ENCODE results near the gene USP2. TPM values are rescaled to one million over a fixed set of nuclear protein-coding genes. Genes with fewer than 3 reads are reported as not detected.

Gene USP2
- total RNA-seq, 1 donor from 2014 or later = 2.0 TPM

DNA sequence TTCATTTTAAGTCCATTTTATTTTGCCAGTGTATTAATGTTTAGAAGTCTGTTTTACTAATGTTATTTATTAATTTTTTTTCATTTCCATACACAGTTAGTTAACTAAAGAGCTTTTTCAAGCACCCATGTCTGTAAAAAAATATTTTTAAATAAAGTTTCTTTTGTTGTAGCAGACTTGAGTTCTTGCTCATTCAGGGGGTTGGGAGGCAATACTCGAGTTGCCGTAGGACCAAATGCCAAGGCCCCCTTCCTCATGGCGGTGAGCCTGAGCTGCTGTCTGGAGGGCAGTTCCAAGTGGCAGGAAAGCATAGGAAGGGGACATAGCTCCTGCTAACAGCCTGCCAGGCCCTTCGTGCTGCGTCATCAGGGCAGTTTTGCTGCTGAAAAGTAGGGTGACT lies 73.5 kb downstream of the USP2 start:
- Histone ChIP-seq H3K4me3 (ENCODE audit: low read depth, low read length) (no peak overlapping the region), H3K27me3 (ENCODE audit: control insufficient read depth, insufficient read depth, low read length) (no peaks in the 10 kb centered on the region), H3K36me3 (ENCODE audit: control insufficient read depth, insufficient read depth, low read length) (peaks cover 5% of the 10 kb centered on the region)
- DNase-seq (ENCODE audit: low read depth) = no peak
- TF ChIP-seq, protein P1, sequence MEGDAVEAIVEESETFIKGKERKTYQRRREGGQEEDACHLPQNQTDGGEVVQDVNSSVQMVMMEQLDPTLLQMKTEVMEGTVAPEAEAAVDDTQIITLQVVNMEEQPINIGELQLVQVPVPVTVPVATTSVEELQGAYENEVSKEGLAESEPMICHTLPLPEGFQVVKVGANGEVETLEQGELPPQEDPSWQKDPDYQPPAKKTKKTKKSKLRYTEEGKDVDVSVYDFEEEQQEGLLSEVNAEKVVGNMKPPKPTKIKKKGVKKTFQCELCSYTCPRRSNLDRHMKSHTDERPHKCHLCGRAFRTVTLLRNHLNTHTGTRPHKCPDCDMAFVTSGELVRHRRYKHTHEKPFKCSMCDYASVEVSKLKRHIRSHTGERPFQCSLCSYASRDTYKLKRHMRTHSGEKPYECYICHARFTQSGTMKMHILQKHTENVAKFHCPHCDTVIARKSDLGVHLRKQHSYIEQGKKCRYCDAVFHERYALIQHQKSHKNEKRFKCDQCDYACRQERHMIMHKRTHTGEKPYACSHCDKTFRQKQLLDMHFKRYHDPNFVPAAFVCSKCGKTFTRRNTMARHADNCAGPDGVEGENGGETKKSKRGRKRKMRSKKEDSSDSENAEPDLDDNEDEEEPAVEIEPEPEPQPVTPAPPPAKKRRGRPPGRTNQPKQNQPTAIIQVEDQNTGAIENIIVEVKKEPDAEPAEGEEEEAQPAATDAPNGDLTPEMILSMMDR (IDR thresholded peaks at IDR 0.05; ENCODE audit: insufficient read depth, low read length, poor library complexity, severe bottlenecking) = no peak

DNA sequence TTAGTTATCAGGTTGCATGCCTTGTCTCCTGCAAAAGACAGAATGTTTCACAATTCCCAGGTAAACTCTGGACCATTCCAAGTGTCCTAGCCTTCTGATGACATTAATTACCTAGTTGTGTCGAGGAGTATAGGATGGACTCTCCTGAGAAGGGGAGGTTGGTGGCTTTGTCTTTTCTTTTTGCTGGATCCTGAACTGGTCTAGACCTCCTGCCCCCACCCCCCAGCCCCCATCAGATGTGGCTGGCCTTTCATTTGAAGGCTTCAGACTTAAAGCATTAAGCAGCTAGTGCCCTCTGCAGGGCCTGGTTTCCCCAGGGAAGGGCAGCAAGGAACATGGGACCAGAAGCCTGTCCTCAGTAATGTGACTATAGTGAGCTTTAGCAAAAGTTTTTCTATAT lies 74.3 kb downstream of the USP2 start:
- TF ChIP-seq, protein P1 (IDR thresholded peaks at IDR 0.05; ENCODE audit: insufficient read depth, low read length, poor library complexity, severe bottlenecking) = peak; percentile 25
- H3K27me3 ChIP-seq (ENCODE audit: control insufficient read depth, insufficient read depth, low read length) = no peaks in the 10 kb centered on the region
- H3K4me3 ChIP-seq (ENCODE audit: low read depth, low read length) = no peak overlapping the region
- DNase-seq (ENCODE audit: low read depth) = no peak
- peaks cover 5% of the 10 kb centered on the region for H3K36me3 ChIP-seq (ENCODE audit: control insufficient read depth, insufficient read depth, low read length)

DNA sequence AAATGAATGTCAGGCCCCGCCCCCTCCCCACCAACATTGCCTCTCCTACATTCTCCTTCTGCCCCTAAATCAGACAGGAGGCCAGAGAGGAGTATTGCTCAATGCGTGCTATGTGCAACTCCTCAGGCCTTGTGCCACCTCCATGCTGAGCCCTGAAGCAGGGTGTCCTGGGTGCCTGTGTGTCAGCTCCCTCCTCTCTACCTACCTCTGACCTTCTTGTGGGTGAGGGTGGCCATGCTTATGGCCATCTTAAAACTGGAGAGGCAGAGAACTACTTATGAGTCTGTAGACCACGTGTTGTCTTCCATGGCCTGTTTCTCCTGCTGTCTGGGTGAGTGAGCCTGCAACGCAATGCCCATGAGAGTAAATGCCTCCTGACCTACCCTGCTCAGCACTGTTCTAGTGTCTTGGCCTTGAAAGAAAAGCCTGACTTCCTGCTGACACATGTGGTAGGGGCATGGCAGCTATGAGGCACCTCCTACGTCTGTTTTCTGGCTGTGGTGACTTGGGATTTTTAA lies 75.1 kb downstream of the USP2 start:
- TF ChIP-seq, protein P1 (IDR thresholded peaks at IDR 0.05; ENCODE audit: insufficient read depth, low read length, poor library complexity, severe bottlenecking) = no peak
- H3K4me3 ChIP-seq (ENCODE audit: low read depth, low read length) = no peak overlapping the region
- H3K36me3 ChIP-seq (ENCODE audit: control insufficient read depth, insufficient read depth, low read length) = peaks cover 6% of the 10 kb centered on the region
- H3K27me3 ChIP-seq (ENCODE audit: control insufficient read depth, insufficient read depth, low read length) = no peaks in the 10 kb centered on the region
- DNase-seq (ENCODE audit: low read depth) = no peak

DNA sequence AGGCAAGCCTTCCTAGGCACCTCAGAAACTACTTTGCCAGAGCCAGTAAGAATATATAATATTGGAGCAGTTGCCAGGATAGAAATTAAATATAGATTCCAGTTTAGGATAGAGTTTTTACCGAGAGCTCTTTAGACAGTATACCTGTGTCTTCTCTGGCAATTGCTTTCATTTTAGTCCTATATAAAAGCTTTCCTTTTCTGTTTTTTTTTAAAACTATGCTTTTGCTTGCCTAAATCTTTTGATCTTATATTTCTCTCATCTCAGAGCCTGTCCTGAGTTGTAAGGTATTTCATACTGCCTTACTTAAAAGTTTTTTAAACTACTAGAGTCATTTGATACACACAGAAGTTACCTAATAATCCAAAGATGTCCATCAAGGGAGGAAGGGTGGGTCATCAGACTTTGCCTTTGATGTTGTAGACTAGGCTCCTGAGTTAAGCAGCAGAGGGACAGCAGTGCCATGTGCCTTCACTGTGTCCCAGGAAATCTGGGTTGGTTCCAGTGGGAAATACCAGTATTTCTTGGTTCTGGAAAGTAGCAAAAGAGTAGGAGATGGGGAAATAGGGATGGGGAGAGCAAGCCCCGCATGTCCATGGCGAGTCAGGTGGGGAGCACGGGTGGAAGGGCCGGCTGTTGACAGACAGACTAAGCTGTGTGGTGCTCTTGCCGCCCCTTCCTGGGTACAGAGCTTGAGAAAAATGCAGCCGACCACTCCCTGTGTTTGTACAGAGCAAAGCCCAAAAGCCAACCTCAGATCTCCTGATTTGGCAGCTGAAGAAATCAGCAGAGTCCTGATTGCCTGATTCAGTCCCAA lies 75.7 kb downstream of the USP2 start:
- no peak for DNase-seq (ENCODE audit: low read depth)
- peaks cover 6% of the 10 kb centered on the region for H3K36me3 ChIP-seq (ENCODE audit: control insufficient read depth, insufficient read depth, low read length)
- TF ChIP-seq, protein P1 (IDR thresholded peaks at IDR 0.05; ENCODE audit: insufficient read depth, low read length, poor library complexity, severe bottlenecking) = no peak
- H3K27me3 ChIP-seq (ENCODE audit: control insufficient read depth, insufficient read depth, low read length) = no peaks in the 10 kb centered on the region
- no peak overlapping the region for H3K4me3 ChIP-seq (ENCODE audit: low read depth, low read length)

Other genes starting within 250 kb of the USP2 start
- 0.13 and 0.82 TPM in 2 replicates for gene ABCG4, start 232.6 kb downstream of the USP2 start, total RNA-seq
- 10.6 and 15.0 TPM in 2 replicates for gene NLRX1, start 213.0 kb downstream of the USP2 start, total RNA-seq
- gene NHERF4, start 196.2 kb downstream of the USP2 start, total RNA-seq = not detected in 2 replicates
- gene CBL, start 175.4 kb downstream of the USP2 start, total RNA-seq = 22.5 and 23.7 TPM in 2 replicates
- 563 and 601 TPM in 2 replicates for gene MCAM, start 64.6 kb downstream of the USP2 start, total RNA-seq
- gene RNF26, start 47.2 kb downstream of the USP2 start, total RNA-seq = 17.8 and 20.5 TPM in 2 replicates
- 2.9 and 6.2 TPM in 2 replicates for gene C1QTNF5, start 40.8 kb downstream of the USP2 start, total RNA-seq
- not detected in 2 replicates for gene MFRP, start 35.0 kb downstream of the USP2 start, total RNA-seq
- 5.4 and 9.7 TPM in 2 replicates for gene THY1, start 41.5 kb upstream of the USP2 start, total RNA-seq

Measured in kidney epithelial cell (primary cell).